WTC11 (cell line): ENCODE measurements around the gene GALNT6. TPM values are rescaled to one million over a fixed set of nuclear protein-coding genes. Genes with fewer than 3 reads are reported as not detected.

ENCODE experiments used
- ATF1 ChIP-seq: sonication (generic); formaldehyde crosslinking; IDR thresholded peaks from 2 replicates; pipeline ENCODE4 v1.8.1; 2023; ENCODE audit warnings: mild to moderate bottlenecking, moderate library complexity, missing genetic modification reagents
- CBFB ChIP-seq: sonication (generic); formaldehyde crosslinking; IDR thresholded peaks from 2 replicates; pipeline ENCODE4 v1.8.1; 2022; ENCODE audit warnings: mild to moderate bottlenecking, low read depth, missing genetic modification reagents
- ELF4 ChIP-seq: sonication (generic); formaldehyde crosslinking; IDR thresholded peaks from 2 replicates; pipeline ENCODE4 v1.8.1; 2022; ENCODE audit warnings: low read depth, mild to moderate bottlenecking, moderate library complexity, missing genetic modification reagents
- ETV6 ChIP-seq: sonication (generic); formaldehyde crosslinking; IDR thresholded peaks from 2 replicates; pipeline ENCODE4 v1.8.1; 2022; ENCODE audit warnings: mild to moderate bottlenecking, missing genetic modification reagents
- GTF2I ChIP-seq: fragments of 250-450 bp; sonication (Bioruptor Pico); conservative IDR thresholded peaks from 2 replicates; pipeline ENCODE4 v1.4.0; 2021; ENCODE audit warnings: mild to moderate bottlenecking
- HMGA2 ChIP-seq: fragments of 250-450 bp; sonication (Bioruptor Pico); IDR thresholded peaks from 2 replicates; pipeline ENCODE4 v1.4.0; 2021; ENCODE audit warnings: mild to moderate bottlenecking, moderate library complexity
- IRF2 ChIP-seq: sonication (generic); formaldehyde crosslinking; IDR thresholded peaks from 2 replicates; pipeline ENCODE4 v1.8.0; 2022; ENCODE audit warnings: low read depth, missing genetic modification reagents, borderline replicate concordance
- JUN ChIP-seq: sonication (generic); formaldehyde crosslinking; IDR thresholded peaks from 2 replicates; pipeline ENCODE4 v1.8.0; 2023; ENCODE audit warnings: mild to moderate bottlenecking, missing genetic modification reagents
- KAT7 ChIP-seq: sonication (generic); formaldehyde crosslinking; IDR thresholded peaks from 2 replicates; pipeline ENCODE4 v1.8.1; 2023; ENCODE audit warnings: missing genetic modification reagents, mild to moderate bottlenecking, borderline replicate concordance
- MXD4 ChIP-seq: fragments of 250-450 bp; sonication (Bioruptor Pico); IDR thresholded peaks from 2 replicates; pipeline ENCODE4 v1.8.0; 2021; ENCODE audit warnings: mild to moderate bottlenecking, moderate library complexity, borderline replicate concordance
- MYBL2 ChIP-seq: sonication (generic); formaldehyde crosslinking; IDR thresholded peaks from 2 replicates; pipeline ENCODE4 v1.8.1; 2023; ENCODE audit warnings: mild to moderate bottlenecking, moderate library complexity, missing genetic modification reagents
- NFE2L1 ChIP-seq: sonication (generic); formaldehyde crosslinking; IDR thresholded peaks from 2 replicates; pipeline ENCODE4 v1.8.1; 2023; ENCODE audit warnings: missing genetic modification reagents
- RELA ChIP-seq: sonication (generic); formaldehyde crosslinking; IDR thresholded peaks from 2 replicates; pipeline ENCODE4 v1.8.1; 2022; ENCODE audit warnings: missing genetic modification reagents, mild to moderate bottlenecking, borderline replicate concordance
- SP1 ChIP-seq: sonication (generic); formaldehyde crosslinking; conservative IDR thresholded peaks from 2 replicates; pipeline ENCODE4 v1.8.1; 2022; ENCODE audit warnings: missing genetic modification reagents
- TEAD1 ChIP-seq: sonication (generic); formaldehyde crosslinking; IDR thresholded peaks from 2 replicates; pipeline ENCODE4 v1.8.0; 2022; ENCODE audit warnings: mild to moderate bottlenecking, missing genetic modification reagents
- TP53 ChIP-seq: sonication (generic); formaldehyde crosslinking; IDR thresholded peaks from 2 replicates; pipeline ENCODE4 v1.8.1; 2023; ENCODE audit warnings: mild to moderate bottlenecking, missing genetic modification reagents
- ZNF219 ChIP-seq: sonication (generic); formaldehyde crosslinking; IDR thresholded peaks from 2 replicates; pipeline ENCODE4 v1.8.0; 2023; ENCODE audit warnings: missing genetic modification reagents, mild to moderate bottlenecking, borderline replicate concordance
- ZNF416 ChIP-seq: fragments of 250-450 bp; sonication (Bioruptor Pico); IDR thresholded peaks from 2 replicates; pipeline ENCODE4 v1.9.0; 2021; ENCODE audit warnings: mild to moderate bottlenecking, inconsistent platforms
- total RNA-seq: library from RNA; stranded (reverse); gene quantifications from 3 replicates; pipeline ENCODE4 v1.2.3, GENCODE V29; 2021
- TF ChIP-seq, protein P1 (sequence below): sonication (generic); formaldehyde crosslinking; IDR thresholded peaks from 2 replicates; pipeline ENCODE4 v1.8.1; 2022; ENCODE audit warnings: mild to moderate bottlenecking, moderate library complexity, missing genetic modification reagents
- TF ChIP-seq, protein P2 (sequence below): fragments of 250-450 bp; sonication (Bioruptor Pico); IDR thresholded peaks from 2 replicates; pipeline ENCODE4 v2.1.2; 2022; ENCODE audit warnings: mild to moderate bottlenecking, moderate library complexity
- TF ChIP-seq, protein P3 (sequence below): sonication (generic); formaldehyde crosslinking; IDR thresholded peaks from 2 replicates; pipeline ENCODE4 v1.8.0; 2023; ENCODE audit warnings: mild to moderate bottlenecking, missing genetic modification reagents
- TF ChIP-seq, protein P4 (sequence below): sonication (generic); formaldehyde crosslinking; IDR thresholded peaks from 2 replicates; pipeline ENCODE4 v1.8.0; 2022; ENCODE audit warnings: mild to moderate bottlenecking, missing genetic modification reagents
- TF ChIP-seq, protein P5 (sequence below): fragments of 250-450 bp; sonication (Bioruptor Pico); IDR thresholded peaks from 2 replicates; pipeline ENCODE4 v1.9.0; 2021; ENCODE audit warnings: mild to moderate bottlenecking
- TF ChIP-seq, protein P6 (sequence below): sonication (generic); formaldehyde crosslinking; IDR thresholded peaks from 2 replicates; pipeline ENCODE4 v1.8.0; 2022; ENCODE audit warnings: mild to moderate bottlenecking, missing genetic modification reagents
- TF ChIP-seq, protein P7 (sequence below): sonication (generic); formaldehyde crosslinking; IDR thresholded peaks from 2 replicates; pipeline ENCODE4 v1.8.1; 2022; ENCODE audit warnings: low read depth, missing genetic modification reagents, borderline replicate concordance
- TF ChIP-seq, protein P8 (sequence below): sonication (generic); formaldehyde crosslinking; IDR thresholded peaks from 2 replicates; pipeline ENCODE4 v1.8.1; 2023; ENCODE audit warnings: mild to moderate bottlenecking, missing genetic modification reagents

GALNT6 gene
- total RNA-seq, 1 experiment from 2014 or later = 18.3 TPM

DNA sequence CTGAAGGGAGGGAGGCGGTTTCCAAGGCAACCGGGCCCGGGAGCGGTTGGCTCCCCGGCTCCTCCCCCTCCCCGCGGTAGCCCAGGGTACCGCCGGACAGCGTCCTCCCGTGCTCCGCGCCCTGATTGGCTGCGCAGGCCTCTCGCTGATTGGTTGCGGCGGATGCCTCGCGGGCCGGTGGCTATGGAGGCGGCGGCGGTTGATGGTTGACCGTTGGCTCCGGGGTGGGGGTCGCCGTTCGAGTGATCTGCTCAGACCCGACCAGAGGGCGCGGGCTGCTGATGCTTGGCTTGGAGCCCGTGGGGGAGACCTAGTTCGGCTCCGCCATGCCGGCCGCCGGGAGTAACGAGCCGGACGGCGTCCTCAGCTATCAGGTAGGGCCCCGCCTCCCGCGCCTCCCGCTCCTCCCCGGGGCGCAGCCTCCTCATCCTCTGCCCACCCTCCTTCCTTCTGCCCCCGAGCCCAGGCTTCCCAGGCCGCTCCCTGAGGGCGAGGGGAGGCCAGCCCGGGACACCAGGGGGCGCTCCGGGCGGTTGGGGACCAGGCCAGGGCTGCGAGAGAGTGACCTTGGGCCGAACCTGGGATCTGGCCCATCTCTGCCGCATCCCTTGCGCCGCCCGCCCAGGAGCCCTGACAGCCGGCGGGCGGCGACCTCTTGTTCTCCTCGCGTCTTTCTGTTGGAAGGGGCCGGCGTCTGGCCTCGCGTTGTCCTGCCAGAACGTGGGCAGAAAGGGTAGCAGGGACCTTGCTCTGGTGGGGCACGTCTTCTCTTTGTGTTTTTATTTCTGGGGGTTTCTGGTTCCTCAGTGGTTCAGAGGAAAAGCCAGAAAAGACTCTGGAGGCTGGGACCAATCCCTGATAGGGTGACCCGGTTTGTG, 33.7 kb upstream of the GALNT6 start, which contains the start of gene SLC4A8 (continued):
- TF ChIP-seq ATF1 (CRISPR knock-in tag) (0 out of 2 replicates have a peak, but pooled peaks have one; percentile 34), ETV6 (CRISPR knock-in tag) (peak; percentile 70; the same call in 1 of the 2 replicates), MYBL2 (no peak; the same call in 1 of the 2 replicates), KAT7 (no peak), NFE2L1 (CRISPR knock-in tag) (peak; percentile 45; the same call in 1 of the 2 replicates), JUN (CRISPR knock-in tag) (no peak), HMGA2 (CRISPR knock-in tag) (no peak), MXD4 (CRISPR knock-in tag) (no peak), IRF2 (CRISPR knock-in tag) (no peak), CBFB (no peak), ZNF416 (CRISPR knock-in tag) (0 out of 2 replicates have a peak, but pooled peaks have one; percentile 82), TP53 (CRISPR knock-in tag) (no peak), ZNF219 (CRISPR knock-in tag) (no peak), SP1 (CRISPR knock-in tag) (peak; percentile 67), RELA (no peak), ELF4 (no peak), TEAD1 (CRISPR knock-in tag) (peak; percentile 48; the same call in 1 of the 2 replicates), GTF2I (CRISPR knock-in tag) (no peak)
- TF ChIP-seq, protein P1, sequence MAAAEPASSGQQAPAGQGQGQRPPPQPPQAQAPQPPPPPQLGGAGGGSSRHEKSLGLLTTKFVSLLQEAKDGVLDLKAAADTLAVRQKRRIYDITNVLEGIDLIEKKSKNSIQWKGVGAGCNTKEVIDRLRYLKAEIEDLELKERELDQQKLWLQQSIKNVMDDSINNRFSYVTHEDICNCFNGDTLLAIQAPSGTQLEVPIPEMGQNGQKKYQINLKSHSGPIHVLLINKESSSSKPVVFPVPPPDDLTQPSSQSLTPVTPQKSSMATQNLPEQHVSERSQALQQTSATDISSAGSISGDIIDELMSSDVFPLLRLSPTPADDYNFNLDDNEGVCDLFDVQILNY (CRISPR knock-in tag) = peak; percentile 74; the same call in 1 of the 2 replicates
- TF ChIP-seq, protein P2, sequence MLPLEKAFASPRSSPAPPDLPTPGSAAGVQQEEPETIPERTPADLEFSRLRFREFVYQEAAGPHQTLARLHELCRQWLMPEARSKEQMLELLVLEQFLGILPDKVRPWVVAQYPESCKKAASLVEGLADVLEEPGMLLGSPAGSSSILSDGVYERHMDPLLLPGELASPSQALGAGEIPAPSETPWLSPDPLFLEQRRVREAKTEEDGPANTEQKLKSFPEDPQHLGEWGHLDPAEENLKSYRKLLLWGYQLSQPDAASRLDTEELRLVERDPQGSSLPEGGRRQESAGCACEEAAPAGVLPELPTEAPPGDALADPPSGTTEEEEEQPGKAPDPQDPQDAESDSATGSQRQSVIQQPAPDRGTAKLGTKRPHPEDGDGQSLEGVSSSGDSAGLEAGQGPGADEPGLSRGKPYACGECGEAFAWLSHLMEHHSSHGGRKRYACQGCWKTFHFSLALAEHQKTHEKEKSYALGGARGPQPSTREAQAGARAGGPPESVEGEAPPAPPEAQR (CRISPR knock-in tag) = no peak
- TF ChIP-seq, protein P3, sequence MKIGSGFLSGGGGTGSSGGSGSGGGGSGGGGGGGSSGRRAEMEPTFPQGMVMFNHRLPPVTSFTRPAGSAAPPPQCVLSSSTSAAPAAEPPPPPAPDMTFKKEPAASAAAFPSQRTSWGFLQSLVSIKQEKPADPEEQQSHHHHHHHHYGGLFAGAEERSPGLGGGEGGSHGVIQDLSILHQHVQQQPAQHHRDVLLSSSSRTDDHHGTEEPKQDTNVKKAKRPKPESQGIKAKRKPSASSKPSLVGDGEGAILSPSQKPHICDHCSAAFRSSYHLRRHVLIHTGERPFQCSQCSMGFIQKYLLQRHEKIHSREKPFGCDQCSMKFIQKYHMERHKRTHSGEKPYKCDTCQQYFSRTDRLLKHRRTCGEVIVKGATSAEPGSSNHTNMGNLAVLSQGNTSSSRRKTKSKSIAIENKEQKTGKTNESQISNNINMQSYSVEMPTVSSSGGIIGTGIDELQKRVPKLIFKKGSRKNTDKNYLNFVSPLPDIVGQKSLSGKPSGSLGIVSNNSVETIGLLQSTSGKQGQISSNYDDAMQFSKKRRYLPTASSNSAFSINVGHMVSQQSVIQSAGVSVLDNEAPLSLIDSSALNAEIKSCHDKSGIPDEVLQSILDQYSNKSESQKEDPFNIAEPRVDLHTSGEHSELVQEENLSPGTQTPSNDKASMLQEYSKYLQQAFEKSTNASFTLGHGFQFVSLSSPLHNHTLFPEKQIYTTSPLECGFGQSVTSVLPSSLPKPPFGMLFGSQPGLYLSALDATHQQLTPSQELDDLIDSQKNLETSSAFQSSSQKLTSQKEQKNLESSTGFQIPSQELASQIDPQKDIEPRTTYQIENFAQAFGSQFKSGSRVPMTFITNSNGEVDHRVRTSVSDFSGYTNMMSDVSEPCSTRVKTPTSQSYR = no peak
- TF ChIP-seq, protein P4, sequence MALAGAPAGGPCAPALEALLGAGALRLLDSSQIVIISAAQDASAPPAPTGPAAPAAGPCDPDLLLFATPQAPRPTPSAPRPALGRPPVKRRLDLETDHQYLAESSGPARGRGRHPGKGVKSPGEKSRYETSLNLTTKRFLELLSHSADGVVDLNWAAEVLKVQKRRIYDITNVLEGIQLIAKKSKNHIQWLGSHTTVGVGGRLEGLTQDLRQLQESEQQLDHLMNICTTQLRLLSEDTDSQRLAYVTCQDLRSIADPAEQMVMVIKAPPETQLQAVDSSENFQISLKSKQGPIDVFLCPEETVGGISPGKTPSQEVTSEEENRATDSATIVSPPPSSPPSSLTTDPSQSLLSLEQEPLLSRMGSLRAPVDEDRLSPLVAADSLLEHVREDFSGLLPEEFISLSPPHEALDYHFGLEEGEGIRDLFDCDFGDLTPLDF (CRISPR knock-in tag) = no peak
- TF ChIP-seq, protein P5, sequence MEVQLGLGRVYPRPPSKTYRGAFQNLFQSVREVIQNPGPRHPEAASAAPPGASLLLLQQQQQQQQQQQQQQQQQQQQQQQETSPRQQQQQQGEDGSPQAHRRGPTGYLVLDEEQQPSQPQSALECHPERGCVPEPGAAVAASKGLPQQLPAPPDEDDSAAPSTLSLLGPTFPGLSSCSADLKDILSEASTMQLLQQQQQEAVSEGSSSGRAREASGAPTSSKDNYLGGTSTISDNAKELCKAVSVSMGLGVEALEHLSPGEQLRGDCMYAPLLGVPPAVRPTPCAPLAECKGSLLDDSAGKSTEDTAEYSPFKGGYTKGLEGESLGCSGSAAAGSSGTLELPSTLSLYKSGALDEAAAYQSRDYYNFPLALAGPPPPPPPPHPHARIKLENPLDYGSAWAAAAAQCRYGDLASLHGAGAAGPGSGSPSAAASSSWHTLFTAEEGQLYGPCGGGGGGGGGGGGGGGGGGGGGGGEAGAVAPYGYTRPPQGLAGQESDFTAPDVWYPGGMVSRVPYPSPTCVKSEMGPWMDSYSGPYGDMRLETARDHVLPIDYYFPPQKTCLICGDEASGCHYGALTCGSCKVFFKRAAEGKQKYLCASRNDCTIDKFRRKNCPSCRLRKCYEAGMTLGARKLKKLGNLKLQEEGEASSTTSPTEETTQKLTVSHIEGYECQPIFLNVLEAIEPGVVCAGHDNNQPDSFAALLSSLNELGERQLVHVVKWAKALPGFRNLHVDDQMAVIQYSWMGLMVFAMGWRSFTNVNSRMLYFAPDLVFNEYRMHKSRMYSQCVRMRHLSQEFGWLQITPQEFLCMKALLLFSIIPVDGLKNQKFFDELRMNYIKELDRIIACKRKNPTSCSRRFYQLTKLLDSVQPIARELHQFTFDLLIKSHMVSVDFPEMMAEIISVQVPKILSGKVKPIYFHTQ = peak; percentile 11; the same call in 1 of the 2 replicates
- TF ChIP-seq, protein P6, sequence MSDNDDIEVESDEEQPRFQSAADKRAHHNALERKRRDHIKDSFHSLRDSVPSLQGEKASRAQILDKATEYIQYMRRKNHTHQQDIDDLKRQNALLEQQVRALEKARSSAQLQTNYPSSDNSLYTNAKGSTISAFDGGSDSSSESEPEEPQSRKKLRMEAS (CRISPR knock-in tag) = peak; percentile 60; the same call in 1 of the 2 replicates
- TF ChIP-seq, protein P7, sequence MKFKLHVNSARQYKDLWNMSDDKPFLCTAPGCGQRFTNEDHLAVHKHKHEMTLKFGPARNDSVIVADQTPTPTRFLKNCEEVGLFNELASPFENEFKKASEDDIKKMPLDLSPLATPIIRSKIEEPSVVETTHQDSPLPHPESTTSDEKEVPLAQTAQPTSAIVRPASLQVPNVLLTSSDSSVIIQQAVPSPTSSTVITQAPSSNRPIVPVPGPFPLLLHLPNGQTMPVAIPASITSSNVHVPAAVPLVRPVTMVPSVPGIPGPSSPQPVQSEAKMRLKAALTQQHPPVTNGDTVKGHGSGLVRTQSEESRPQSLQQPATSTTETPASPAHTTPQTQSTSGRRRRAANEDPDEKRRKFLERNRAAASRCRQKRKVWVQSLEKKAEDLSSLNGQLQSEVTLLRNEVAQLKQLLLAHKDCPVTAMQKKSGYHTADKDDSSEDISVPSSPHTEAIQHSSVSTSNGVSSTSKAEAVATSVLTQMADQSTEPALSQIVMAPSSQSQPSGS (CRISPR knock-in tag) = no peak
- TF ChIP-seq, protein P8, sequence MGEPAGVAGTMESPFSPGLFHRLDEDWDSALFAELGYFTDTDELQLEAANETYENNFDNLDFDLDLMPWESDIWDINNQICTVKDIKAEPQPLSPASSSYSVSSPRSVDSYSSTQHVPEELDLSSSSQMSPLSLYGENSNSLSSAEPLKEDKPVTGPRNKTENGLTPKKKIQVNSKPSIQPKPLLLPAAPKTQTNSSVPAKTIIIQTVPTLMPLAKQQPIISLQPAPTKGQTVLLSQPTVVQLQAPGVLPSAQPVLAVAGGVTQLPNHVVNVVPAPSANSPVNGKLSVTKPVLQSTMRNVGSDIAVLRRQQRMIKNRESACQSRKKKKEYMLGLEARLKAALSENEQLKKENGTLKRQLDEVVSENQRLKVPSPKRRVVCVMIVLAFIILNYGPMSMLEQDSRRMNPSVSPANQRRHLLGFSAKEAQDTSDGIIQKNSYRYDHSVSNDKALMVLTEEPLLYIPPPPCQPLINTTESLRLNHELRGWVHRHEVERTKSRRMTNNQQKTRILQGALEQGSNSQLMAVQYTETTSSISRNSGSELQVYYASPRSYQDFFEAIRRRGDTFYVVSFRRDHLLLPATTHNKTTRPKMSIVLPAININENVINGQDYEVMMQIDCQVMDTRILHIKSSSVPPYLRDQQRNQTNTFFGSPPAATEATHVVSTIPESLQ (CRISPR knock-in tag) = no peak
